WERI-Rb-1 (cell line): Measurements from ENCODE around the gene LRRC66.

Experiments
- DNase-seq: peaks from one replicate; pipeline ENCODE4 v3.0.0-alpha.2; 2020
- H3K27ac ChIP-seq: fragments of 250-450 bp; sonication (Bioruptor Pico); 2 replicates; pipeline ENCODE4 v1.5.1; 2020; ENCODE audit warnings: mild to moderate bottlenecking, moderate library complexity
- H3K27me3 ChIP-seq: fragments of 250-450 bp; sonication (Bioruptor Pico); 2 replicates; pipeline ENCODE4 v1.5.1; 2021; ENCODE audit warnings: mild to moderate bottlenecking, low read depth, moderate library complexity; ENCODE audit not compliant: insufficient read depth, severe bottlenecking
- H3K36me3 ChIP-seq: fragments of 250-450 bp; sonication (Bioruptor Pico); 2 replicates; pipeline ENCODE4 v1.5.1; 2020; ENCODE audit warnings: mild to moderate bottlenecking, moderate library complexity
- H3K4me3 ChIP-seq: 2 replicates; pipeline ENCODE4 v1.5.1; 2011; ENCODE audit warnings: low read depth, mild to moderate bottlenecking, control low read depth, low read length
- H3K9me3 ChIP-seq: fragments of 250-450 bp; sonication (Bioruptor Pico); 2 replicates; pipeline ENCODE4 v1.5.1; 2021; ENCODE audit warnings: mild to moderate bottlenecking, moderate library complexity; ENCODE audit not compliant: severe bottlenecking
- CTCF ChIP-seq: IDR thresholded peaks from 2 replicates; pipeline ENCODE4 v1.5.1; 2011; ENCODE audit warnings: low read depth, mild to moderate bottlenecking, control low read depth, inconsistent platforms, low read length

Gene LRRC66, protein sequence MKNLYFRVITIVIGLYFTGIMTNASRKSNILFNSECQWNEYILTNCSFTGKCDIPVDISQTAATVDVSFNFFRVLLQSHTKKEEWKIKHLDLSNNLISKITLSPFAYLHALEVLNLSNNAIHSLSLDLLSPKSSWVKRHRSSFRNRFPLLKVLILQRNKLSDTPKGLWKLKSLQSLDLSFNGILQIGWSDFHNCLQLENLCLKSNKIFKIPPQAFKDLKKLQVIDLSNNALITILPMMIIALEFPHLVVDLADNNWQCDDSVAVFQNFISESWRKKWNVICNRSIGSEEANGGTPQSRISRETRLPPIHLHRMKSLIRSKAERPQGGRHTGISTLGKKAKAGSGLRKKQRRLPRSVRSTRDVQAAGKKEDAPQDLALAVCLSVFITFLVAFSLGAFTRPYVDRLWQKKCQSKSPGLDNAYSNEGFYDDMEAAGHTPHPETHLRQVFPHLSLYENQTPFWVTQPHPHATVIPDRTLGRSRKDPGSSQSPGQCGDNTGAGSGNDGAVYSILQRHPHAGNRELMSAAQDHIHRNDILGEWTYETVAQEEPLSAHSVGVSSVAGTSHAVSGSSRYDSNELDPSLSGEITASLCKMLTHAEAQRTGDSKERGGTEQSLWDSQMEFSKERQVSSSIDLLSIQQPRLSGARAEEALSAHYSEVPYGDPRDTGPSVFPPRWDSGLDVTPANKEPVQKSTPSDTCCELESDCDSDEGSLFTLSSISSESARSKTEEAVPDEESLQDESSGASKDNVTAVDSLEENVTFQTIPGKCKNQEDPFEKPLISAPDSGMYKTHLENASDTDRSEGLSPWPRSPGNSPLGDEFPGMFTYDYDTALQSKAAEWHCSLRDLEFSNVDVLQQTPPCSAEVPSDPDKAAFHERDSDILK

DNA sequence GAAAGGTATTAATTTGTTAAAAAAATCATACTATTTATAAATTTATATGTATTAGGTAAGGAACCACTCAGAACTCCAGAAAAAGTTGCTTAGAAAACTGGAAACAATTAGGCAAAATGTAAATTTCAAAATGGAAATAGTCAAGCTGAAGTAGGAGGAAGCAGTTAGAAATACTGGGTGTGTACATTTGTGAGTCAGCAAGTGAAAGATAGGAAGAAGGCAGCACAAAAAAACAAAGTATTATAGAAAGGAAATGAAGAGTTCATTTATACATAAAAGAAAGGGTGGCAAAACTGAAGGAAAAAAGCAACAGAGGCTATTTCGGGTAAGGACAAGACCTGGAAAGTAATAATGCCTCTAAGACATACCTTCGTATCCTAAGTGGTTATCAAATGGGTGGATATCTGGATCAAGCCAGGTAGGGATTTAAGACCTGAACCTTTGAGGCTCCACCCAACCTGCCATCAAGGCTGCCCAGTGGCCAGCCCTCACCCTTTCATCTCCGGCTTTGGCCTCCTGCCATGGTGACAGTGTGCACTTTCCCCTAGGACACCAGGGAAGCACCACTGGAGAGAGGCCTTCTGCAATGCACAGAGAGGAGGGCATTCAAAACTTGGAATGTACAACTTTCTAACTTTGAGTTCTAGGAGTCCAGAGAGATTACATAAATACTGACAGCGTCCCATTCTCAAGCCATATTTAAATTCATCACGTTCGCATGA lies at the start of gene LRRC66:
TSS of gene LRRC66 (minus strand) at position 428 of the 722 bp plus-strand sequence. CDS start 2,750 bp downstream, outside the sequence.
- no peak for DNase-seq
- H3K9me3 ChIP-seq = no peaks in the 10 kb centered on the region
- no peaks in the 10 kb centered on the region for H3K27me3 ChIP-seq
- peaks cover 12% of the 10 kb centered on the region for H3K36me3 ChIP-seq
- no peak within 1 kb of the TSS for H3K27ac ChIP-seq
- no peak for TF ChIP-seq CTCF
- H3K4me3 ChIP-seq = no peak within 1 kb of the TSS

GRCh38 chr4:52069571-52069970 lies 49.4 kb upstream of the LRRC66 start:
- Histone ChIP-seq H3K9me3 (no peaks in the 10 kb centered on the region), H3K36me3 (no peaks in the 10 kb centered on the region), H3K27ac (no peak overlapping the region), H3K4me3 (no peak overlapping the region), H3K27me3 (no peaks in the 10 kb centered on the region)
- no peak for TF ChIP-seq CTCF
- DNase-seq = no peak

DNA sequence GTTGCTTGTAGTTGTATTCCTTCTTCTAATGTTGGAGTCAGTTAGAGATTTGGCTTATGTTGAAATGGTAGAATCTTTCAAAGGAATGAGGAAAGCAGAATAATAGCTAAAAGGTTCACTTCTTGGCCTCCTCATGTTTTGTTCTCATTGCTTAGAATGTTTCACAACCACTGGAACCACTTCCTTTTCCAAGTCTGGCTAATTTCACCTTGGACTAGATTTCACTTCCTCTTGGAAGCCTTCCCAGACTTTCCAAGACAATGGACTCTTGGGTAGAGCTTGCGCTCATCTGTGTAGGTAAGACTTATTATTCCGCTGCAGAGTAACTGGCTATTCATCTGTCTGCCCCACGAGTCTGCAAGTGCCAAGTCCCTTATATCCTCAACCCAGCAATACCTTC lies 39.2 kb upstream of the LRRC66 start:
- TF ChIP-seq CTCF = no peak
- Histone ChIP-seq H3K27me3 (no peaks in the 10 kb centered on the region), H3K27ac (no peak overlapping the region), H3K4me3 (no peak overlapping the region), H3K36me3 (no peaks in the 10 kb centered on the region), H3K9me3 (no peaks in the 10 kb centered on the region)
- no peak for DNase-seq

GRCh38 chr4:52058275-52058674 lies 38.1 kb upstream of the LRRC66 start:
- H3K36me3 ChIP-seq = no peaks in the 10 kb centered on the region
- no peaks in the 10 kb centered on the region for H3K9me3 ChIP-seq
- H3K4me3 ChIP-seq = no peak overlapping the region
- no peak for TF ChIP-seq CTCF
- no peaks in the 10 kb centered on the region for H3K27me3 ChIP-seq
- DNase-seq = no peak
- no peak overlapping the region for H3K27ac ChIP-seq

DNA sequence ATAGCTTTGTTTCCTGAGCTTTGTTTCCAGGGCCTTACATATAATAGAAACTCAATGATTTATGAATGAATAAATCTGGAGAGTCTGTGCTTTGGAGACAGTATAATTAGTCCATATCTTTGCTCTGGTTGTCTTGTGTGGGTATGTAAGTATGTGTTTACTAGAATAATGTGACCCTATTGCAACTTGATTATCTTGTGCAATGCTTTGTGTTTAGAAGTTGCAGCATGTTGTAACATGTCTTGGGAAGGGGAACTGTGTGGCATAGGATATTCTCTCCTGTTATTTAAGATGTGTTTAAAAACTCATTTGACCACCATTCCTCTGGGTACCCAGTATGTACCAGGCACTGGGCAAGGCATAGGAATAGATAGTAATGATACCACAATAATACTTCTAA lies 37.0 kb upstream of the LRRC66 start:
- no peak overlapping the region for H3K27ac ChIP-seq
- no peak overlapping the region for H3K4me3 ChIP-seq
- TF ChIP-seq CTCF = no peak
- no peaks in the 10 kb centered on the region for H3K36me3 ChIP-seq
- H3K9me3 ChIP-seq = no peaks in the 10 kb centered on the region
- no peak for DNase-seq
- no peaks in the 10 kb centered on the region for H3K27me3 ChIP-seq
